HG03159 (cell line): ENCODE results near the gene ISCA1.

ENCODE experiments used
- ATAC-seq: cut with Tn5 transposase; IDR thresholded peaks from one replicate; pipeline ENCODE4 v1.9.1; 2021; ENCODE audit warnings: mild to moderate bottlenecking, moderate library complexity; ENCODE audit not compliant: unreplicated experiment

Gene ISCA1

DNA sequence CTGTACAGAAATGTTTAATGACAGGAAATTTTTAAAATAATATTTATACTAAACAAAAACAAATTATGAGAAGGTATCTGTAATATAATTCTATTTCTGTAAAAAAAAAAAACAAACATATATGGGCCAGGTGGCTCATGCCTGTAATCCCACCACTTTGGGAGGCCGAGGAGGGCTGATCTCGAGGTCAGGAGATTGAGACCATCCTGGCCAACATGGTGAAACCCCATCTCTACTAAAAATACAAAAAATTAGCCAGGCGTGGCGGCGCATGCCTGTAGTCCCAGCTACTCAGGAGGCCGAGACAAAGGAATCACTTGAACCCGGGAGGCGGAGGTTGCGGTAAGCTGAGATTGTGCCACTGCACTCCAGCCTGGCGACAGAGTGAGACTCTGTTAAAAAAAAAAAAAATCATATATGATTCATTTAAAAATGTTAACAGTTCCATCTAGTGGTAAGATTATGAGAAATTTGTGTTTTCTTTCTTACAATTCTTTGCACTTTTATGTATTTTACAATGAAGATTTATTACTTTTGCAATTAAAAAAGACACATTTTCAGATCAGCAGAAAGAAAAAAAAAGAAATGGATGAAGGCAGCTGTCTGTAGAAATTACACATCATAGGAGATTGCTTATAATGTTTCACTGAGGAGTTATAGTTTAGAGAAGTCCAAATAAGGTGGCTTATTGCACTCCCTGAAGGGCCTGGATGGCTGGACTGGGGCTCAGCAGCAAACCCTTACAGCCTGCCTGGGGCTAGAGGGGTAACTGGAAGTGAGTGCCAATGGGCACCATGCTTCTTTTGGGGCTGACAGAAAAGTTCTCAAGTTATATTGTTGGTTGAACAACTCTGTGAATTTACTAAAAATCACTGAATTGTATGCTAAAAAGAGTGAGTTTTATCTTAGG lies 43.2 kb downstream of the ISCA1 start:
- no peak for ATAC-seq

DNA sequence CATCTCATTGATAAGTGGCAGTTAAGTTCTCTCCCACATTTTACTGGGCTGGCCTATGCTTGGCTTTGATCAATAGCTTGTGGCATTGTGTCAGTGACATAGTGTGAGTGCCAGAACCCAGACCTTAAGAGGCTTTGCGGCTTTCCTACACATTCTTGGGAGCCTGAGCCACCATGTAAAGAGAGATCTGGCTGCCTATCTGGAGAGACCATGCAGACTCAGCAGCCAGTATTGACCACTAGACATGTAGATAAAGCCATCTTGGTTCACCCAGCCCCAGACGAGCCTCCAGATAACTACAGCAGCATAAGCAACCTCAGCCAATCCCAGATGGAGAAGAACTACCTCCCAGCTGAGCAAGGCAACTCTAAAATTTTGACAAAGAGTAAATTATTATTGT lies 51.5 kb downstream of the ISCA1 start:
- no peak for ATAC-seq

DNA sequence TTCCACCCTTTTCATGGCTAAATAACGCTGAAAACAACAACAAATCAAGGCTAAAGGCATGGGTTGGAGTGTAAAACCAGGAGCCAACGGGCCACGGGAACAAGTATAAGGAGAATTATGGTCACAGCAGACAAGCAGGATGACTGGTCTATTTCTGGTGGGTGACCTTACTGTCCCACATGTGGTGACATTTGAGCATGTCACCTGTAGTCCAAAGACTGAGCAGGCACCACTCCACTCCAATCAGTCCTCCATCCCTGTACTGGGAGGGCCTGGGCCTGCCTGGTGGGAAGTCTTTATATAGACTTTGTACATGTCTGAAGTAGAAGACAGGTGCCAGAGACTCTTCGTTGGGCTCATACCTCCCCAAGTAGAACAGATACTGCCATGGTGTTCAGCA lies 59.7 kb downstream of the ISCA1 start:
- ATAC-seq, result no peak

DNA sequence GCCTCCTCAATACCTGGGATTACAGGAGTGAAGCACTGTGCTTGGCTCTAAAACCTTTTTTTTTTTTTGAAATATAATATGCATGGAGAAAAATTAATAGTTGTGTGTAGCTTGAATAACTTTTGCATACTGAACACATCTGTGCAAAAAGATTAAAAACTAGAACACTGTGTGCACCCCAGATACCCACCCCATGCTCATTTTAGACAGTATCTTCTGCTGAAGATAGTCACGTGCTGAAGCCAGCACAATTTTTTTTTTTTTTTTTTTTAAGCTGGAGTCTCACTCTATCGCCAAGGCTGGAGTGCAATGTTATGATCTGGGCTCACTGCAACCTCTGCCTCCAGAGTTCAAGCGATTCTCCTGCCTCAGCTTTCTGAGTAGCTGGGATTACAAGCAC lies 62.7 kb downstream of the ISCA1 start:
- ATAC-seq, result no peak

DNA sequence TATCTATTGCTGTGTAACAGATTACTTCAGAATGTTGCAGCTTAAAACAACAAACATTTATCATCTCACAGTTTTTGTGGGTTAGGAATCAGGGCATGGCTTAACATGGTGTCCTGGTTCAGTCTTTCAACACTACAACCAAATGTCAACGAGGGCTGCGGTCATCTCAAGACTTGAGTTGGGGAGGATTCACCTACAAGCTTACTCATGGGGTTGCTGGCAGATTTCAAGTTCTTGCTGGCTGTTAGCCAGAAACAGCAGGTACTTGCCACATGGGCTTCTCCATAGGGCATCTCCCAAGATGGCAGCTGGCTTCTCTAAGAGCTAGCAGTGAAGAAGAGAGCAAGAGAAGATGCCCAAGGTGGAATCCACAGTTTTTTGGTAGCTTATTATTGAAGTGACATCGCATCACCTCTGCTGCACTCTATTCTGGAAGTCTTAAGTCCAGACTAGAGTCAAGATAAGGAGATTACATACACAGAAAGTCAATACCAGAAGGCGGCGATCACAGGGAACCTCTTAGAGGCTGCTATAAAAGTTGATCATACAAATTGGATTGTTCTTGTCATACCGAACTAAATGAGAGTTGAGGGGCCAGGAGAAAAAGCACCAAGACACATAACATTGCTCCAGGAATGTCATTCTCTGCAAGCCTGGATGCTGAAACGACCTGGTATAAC lies 65.1 kb downstream of the ISCA1 start:
- ATAC-seq, result no peak
